Globus pallidus (tissue), 1 donor: Measurements from ENCODE around the gene CX3CL1.

Experiments
- DNase-seq: peaks from one replicate; pipeline ENCODE4 v3.0.0-alpha.2; 2015; ENCODE audit warnings: low spot score

The CX3CL1 gene

DNA sequence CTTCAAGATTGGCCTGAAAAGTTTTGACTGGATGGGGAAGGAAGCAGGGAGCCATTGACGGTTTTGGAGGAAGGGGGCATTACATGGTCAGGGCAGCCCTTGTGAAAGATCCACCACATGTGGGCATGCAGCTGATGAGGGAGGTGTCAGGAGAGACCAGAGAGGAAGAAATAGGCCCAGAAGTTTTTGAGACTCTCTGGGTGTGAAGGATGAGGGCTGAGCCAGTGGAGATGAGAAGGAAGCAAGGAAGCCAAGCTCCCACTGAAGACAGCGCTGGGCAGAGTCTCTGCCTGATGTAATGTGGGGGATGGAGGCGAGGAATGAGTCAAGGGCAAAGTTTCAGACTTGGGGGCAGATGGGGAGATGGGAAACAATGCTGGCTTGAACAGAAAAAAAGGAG, 32.8 kb downstream of the CX3CL1 start:
- DNase-seq, result no peak

DNA sequence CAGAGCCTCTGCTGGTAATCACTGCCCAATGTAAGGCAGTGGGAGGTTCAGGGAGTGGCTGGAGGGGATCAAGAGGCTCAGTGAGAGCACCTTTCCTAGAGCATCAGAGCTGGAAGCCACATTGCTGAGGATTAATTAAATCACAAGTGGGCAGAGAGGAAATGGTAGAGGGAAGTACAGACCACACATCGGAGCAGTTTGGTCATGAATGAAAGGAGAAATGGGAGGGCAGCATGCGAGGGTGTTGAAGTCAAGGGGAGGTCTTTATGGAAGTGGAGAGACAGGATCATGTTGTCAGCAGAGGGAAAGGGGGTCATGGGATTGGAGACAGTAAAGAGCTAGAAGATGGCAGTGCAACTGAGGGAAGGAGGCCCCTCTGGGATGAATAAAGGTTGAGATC, 34.6 kb downstream of the CX3CL1 start:
- no peak for DNase-seq

DNA sequence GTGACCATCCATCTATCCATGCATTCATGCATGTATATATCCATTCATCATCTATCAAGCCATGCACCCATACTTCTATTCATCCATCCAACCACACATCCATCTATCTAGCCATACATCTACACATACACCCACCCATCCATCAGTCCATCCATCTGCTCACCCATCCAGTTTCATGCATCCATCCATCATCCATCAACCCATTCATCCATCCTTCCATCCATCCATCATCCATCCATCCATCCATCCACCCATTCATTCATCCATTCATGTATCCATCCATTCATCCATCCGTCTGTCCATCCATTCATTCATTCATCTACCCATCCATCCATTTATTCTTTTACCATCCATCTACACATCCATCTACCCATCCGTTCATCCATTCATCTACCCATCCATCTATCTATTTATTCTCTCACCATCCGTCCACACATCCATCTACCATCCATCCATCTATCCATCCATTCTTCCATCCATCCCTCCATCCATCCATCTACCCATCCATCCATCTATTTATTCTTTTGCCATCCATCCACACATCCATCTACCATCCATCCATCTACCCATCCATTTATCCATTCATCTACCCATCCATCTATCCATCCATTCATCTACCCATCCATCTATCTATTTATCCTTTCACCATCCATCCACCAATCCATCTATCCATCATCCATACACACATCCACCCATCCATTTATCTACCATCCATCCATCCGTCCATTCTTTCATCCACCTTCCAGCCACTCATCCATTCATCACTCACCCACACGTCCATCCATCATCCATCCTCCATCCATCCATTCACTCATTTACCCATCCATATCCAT, 35.4 kb downstream of the CX3CL1 start:
- no peak for DNase-seq

DNA sequence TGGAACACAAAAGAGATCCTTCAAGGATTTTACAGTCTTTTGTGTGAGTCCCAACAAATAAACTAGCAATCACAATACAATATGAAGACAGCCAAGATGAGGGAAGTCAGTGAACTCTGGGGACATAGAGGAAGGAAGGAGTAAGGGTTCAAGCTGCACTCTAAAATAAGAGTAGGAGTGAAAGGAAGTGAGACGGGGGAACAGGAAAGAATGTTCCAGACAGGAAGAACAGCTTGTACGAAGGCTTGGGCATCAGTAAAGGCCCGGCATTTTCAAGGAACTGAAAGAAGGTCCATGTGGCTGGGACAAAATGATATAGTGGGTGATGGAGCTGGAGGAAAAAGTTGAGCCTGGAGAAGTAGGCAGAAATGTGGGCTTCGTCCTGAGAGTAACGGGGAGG, 36.8 kb downstream of the CX3CL1 start:
- peak; percentile 32 for DNase-seq

DNA sequence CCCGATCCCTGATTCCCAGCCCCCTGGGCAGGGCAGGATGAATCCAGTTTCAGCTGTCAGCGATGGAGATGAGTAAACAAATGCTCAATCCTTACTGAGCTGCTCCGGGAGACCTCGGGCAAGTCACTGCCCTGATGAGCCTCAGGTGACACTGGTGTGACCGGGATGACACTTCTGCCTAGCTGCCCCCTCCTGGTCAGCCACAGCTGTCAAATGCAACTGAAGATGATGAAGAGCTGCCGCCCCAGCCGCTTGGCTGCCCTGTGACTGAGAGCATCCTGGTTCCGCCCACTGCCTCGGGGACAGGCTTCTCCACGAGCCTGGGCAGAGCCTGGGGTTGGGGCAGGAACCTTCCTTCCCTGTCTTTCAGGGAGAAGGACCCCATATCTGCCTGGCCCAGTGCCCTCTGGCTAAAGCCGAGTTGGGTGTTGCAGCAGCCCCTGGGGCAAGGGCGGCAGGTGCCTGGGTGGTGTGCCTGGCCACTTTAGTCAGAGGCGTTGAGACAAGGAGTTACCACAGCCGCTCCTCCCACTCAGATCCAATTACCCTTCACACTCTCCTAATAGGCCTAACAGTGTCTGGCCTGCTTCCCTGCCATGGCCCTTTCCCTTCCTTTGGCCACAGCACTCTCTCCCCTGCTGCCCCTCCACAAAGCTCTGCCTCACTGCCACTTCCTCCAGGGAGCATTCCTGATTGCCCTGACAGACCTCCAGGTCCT, 37.7 kb downstream of the CX3CL1 start:
- no peak for DNase-seq

DNA sequence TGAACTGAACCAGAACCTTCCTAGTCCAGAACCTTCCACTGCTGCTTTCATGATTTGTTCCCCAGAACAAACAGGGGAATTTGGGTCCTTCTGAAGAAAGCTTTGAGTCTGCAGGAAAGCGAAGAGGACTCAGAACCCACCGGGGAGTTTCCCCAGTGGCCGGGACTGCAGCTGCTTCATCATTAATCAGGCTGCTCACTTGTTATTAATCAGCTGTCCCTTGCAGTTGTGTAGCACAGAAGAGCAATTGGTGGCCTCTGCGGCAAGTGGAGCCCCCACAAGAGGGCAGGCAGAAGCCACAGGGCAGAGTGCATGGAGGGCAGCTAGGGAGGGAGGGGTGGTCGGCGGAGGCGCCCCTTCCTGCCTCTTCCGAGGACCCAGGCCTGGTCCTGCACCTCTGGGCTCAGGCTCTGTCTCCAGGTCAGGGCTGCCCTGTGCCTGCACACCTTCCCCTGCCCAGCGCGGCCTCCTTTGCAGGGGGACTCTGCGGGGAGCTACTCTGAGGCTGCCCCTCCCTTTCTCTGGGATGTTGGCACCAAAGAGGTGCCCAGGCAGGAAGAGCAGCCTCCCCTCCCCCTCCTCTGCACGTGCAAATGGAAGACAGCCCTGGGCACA, 39.2 kb downstream of the CX3CL1 start:
- DNase-seq, result no peak

DNA sequence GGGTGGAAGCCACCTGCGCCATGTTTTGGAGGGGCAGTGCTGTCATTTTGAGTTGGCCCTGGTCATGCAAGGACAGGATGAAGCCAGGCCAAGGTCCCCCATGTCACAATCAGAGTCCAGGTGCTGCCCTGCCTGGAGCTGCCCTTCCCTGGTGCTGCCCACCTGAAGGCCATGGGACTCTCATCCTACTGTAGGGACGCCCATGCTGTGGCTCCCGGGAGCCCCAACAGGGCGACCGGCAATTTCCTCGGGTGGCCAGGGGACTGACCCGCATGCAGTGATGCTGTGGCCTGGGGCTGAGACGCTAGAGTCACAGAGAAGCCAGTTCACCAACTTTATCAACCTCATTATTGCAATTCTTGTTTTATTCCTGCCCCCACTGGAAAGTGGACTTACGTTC, 40.3 kb downstream of the CX3CL1 start:
- DNase-seq, result no peak

DNA sequence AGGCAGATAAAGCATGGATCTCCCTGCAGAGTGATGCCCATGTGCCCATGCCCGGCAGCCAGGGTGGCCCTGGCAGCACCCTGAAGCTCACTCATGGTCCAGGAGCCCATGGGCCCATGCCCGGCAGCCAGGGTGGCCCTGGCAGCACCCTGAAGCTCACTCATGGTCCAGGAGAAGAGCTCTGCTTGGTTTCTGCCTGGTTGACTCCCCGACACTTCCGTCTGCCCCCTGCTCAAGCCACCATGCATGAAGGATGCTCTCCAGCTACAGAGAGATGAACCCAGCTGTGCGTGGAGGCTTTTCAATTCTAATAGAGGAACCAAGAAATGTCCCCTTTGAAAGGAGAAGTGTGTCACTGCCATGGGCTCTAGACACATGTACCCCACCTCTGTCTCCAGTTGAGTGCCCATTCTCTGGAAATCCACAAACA, 41.0 kb downstream of the CX3CL1 start:
- DNase-seq, result no peak

DNA sequence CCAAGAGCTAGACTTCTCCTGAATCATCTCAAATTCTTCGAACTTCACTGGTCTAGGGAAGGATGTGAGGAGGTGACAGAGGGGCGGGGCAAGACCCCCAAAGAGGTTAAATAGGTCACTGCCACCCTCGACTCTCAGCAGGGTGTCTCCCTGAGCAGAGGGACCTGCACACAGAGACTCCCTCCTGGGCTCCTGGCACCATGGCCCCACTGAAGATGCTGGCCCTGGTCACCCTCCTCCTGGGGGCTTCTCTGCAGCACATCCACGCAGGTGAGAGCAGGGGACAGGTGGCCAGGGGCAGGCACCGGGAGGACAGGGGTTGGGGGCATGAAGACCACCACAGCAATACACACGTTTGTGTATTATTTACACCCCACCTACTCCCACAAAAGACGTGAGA, 41.4 kb downstream of the CX3CL1 start:
- no peak for DNase-seq

DNA sequence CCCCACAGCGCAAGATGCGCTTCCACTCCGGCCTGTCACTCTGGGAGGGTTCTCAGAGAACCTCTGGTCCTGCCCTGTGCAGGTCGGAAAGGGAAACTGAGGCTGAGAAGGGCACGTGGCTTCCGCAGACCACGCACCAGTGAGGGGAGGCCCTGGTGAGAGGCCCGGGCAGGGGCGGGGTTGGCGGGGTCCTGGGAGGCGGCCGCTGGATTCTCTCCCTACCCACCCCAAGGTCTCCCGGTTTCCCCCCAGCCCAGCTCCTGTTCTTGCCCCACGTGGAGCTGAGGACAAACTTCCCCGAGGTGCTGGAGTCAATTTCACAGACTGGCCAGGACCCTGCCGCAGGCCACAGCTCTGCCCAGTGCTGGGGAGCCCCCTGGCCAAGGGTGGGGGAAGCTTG, 43.8 kb downstream of the CX3CL1 start:
- no peak for DNase-seq

DNA sequence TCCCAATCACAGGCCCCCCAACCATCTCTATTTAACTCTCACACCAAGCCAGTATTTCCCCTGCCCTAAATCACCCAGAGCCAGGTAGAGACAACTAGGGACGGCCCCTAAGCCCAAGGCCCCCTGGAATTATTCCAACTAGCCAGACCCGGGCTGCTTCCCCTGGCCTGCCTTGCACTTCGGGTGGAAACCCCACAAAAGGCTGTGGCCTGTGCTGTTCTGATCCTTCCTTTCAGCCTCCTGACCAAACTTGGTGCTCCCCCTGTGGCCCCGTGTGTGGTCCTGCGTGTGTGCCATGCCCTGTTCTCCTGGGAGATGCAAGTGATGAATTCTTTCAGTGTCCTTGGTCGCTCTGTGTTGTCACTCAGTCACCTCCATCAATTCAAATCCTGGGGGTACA, 47.2 kb downstream of the CX3CL1 start:
- no peak for DNase-seq

DNA sequence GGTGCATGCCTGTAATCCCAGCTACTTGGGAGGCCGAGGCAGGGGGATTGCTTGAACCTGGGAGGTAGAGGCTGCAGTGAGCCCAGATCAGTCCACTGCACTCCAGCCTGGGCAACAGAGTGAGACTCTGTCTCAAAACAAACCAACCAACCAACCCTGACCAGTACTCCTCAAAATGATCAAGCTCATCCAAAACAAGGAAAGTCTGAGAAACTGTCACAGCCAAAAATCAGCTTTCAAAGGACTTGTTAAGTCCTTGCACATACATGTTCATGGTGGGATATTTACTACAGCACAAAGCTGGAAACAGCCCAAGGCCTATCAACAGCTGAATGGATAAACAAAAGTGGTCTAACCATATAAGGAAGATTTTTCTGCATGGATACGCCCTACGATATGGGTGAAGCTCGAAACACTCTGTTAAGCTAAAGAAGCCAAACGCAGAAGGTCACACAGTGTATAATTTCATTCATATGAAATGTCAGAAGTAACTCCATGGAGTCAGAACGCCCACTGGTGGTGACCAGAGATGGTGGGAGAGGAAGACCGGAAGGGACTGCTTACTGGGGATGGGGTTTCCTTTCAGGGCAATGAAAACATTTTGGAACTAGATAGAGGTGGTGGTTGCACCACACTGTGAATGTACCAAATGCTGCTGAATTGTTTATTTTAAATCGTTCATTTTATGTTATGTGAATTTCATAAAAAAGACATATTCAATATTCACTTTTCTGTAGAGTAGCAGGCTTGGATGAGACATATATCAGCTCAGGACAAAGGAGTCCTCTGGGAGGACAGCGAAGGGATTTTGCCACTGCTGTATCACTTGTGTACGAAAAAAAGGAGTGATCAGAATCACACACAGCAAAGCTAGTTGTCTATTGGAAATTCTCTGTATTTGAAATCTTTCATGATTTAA, 50.0 kb downstream of the CX3CL1 start:
- no peak for DNase-seq

DNA sequence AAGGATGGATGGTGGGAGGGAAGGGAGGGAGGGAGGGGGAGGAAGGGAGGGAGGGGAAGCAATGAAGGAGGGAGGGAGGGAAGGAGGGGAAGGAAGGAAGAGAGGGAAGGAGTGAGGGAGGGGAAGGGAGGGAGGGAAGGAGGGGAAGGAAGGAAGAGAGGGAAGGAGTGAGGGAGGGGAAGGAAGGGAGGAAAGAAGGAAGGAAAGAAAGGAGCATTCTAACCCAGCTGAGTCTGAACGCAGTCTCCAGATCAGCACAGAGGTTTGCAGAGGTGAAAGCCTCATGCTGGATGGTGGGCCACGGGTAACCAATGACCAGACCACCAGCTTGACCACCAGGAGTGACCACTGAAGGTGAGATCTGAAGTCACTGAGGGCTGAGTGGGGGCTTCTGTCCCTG, 50.9 kb downstream of the CX3CL1 start:
- DNase-seq, result no peak

DNA sequence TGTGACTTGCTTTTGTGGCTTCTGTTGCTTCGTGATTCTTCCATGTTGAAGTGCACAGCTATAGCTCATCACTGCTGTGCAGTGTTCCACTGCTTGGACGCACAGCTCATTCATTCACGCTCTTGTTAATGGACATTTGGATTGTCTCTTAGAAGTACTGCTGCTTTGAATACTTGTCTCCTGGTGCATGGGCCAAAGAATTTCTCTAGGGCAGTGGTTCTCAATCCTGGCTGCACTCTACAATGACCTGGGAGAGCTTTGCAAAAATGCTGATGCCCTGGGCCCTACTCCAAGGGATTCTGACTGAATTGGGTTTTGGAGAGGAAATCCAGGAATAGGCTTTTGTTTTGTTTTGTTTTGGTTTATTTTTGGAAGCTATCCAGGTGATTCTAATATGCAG, 52.3 kb downstream of the CX3CL1 start:
- no peak for DNase-seq

DNA sequence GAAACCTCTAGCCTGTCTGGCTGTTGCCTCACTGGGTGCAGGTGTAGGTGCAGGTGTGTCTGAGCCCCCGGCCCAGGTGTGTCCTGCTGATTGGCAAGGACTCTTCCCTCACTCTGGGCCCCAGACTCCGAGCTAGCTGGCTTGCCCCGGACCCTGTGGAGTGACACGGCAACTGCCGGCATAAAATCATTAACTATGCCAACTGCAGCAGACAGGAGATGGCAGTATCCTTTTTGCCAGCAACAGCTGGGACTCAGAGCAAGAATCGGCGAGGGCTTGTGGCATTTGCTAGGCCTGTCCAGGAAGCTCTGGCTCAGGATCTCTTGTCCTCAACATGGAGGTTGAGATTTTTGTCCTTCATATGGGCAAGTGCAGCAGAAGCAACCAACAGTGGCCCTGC, 54.1 kb downstream of the CX3CL1 start:
- DNase-seq, result no peak

DNA sequence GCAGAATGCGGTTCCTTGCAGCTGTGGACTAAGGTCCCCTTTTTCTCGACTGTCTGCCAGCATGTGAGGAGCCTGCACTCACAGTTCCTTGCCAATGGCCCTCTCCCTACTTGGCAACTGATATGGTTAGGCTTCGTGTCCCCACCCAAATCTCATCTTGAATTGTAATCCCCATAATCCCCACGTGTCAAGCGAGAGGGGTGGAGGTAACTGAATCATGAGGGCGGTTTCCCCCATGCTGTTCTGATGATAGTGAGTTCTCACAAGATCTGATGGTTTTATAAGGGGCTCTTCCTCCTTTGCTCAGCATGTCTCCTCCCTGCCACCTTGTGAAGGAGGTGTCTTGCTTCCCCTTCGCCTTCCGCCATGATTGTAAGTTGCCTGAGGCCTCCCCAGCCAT, 55.0 kb downstream of the CX3CL1 start:
- no peak for DNase-seq

DNA sequence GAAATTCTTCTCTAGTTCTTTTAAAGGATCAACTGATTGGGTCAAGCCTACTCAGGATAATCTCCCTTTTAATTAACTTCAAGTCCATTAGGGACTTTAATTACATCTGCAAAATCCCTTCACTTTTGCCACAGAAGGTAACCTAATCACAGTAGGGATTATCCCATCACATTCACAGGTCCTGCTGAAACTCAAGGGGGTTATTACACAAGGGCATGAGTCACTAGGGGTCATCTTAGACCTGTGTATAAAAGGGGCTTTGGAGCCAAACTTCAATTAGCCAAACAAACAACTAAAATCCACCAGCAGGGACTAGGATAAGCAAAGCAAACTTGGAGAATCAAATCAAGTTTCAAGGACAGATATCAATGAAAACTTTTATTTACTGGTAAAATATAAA, 55.5 kb downstream of the CX3CL1 start:
- no peak for DNase-seq

DNA sequence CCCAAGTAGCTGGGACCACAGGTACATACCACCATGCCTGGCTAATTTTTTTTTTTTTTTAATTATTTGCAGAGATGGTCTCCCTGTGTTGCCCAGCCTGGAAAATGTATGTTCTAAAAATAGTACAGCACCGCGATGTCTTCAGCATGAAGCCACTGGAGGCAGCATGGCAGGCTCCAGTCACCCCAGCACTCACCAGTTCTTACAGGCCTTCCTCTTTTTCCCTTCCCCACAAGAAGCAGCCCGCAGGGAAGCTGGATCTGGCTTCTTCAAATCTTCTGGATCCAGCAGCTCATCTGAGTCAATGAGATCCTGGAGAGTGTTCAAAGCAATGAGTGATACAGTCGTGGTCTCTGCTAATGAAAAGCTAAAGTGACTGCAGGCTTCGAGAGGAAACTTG, 58.7 kb downstream of the CX3CL1 start:
- DNase-seq, result no peak

DNA sequence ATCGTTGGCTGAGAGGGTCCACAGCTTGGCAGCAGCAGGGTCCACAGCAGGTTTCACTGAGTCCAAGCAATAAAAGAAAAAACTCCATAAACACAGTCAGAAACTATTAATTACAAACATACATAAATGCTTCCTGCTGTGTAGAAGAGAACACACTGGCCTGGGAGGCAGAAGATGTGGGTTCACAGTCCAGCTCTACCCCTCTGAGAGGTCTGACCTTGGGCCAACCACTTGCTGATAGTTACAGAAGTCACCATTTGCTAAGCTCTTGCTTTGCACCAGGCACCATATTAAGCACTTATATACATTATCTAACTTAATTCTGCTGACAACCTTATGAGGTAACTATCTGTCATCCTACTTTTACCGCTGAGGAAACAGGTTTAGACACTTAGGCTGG, 60.2 kb downstream of the CX3CL1 start:
- no peak for DNase-seq

DNA sequence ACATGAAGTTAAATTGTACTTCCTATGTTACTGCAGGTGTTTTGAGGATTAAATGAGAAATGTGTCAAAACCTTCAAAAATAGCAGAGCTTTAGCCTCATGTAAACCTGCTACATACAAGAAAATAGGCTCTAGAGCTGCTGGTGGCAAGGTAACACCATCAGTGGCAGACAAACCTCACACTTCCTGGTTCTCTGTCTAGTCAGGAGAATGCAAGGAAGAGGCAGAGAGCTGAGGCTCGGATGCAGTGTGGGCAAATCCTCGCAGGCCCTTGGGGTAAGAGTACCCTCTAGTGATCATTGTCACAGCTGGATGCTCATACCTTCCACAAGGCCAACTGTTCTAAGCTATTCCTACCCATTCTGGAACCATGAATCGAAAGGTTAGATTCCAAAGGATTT, 60.7 kb downstream of the CX3CL1 start:
- DNase-seq, result no peak

DNA sequence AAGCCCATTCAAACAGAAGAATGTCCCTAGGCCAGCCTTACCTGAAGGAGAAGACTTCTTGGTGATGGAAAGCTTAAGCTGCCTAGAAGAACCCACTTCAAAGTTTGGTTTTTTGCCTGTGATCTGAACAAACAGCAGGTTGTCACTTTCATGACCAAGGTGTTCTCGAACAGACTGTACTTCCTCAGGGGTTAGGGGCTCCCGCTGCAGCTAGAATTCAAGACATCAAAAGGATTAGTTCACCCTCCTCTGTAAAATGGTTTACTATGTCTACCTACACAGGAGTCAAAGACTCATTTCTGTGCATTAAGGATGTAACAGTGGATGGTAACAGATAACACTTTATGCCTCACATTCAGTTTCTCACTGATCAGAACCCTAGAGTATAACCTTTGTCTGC, 61.7 kb downstream of the CX3CL1 start:
- DNase-seq, result no peak
